ENCODE measurements around the gene CAPS.
"Not testable (repeated sequence)": the region's sequence is repeated elsewhere in the genome, so short reads cannot be mapped to it uniquely, and the experiment has no call there.

The CAPS gene

DNA sequence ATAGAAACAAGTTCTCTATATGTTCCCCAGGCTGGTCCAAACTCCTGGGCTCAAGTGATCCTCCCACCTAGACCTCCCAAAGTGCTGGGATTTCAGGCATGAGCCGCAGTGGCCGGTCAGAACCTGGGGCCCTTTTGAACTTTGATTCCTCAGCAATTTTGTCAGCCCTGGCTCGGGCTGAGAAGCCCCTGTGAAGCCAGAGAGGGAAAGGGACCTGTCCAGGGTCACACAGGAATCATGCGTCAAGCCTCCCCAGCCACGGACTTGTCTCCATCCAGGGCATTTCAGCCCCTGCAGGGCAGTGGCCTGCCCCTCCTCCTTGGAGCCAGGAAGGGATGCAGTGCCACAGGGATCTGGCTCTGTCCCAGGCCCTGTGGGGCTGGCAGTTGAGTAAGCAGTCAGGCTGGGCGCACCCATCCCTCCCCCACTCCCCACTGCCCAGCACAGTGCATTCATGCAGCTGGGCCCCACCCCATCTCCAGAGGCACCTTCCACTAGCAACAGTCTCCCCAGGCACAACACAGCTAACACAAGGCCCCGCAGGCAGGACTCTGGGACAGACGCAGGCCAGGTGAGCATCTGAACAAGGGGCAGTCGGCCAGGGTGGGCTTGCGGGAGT lies at the start of gene CAPS:
CAPS (plus strand) TSS at position 516 of the 619 bp plus-strand sequence. CDS start 153 bp downstream, outside the sequence.
- DNase-seq = no peak

DNA sequence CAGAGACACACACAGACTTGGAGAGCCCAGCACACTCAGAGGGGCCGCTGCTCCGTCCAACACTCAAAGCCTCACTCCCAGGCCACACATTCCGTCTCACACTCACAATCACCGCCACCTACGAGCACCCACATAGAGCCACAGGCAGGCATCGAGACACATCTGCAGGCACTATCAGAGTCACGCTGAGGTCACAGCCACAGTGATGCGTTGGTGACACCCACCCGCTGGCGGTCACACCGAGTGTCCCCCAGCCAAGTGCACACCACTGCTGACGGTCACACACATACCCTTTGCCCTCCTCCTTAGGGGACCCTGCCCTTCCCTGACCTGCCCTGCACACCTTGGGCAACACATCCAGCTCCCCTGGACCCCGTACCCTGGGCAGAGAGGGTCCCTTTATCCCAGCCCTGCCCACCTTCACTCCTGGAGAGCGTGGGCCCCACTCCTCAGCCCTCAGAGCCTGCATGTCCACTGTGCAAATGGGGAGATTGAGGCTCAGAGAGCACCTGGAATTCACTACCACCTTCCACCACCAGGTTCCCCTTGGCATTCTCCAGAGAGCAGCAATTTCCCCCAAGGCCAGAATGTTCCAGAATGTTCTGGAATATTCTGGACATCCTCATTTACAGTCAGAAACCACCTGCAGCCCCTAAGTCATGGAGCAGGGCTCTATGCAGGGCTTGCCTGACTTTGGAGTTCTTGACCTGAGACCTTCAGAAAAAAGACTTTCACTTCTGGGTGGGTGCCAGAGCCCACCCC lies 49.1 kb upstream of the CAPS start:
- DNase-seq = no peak

DNA sequence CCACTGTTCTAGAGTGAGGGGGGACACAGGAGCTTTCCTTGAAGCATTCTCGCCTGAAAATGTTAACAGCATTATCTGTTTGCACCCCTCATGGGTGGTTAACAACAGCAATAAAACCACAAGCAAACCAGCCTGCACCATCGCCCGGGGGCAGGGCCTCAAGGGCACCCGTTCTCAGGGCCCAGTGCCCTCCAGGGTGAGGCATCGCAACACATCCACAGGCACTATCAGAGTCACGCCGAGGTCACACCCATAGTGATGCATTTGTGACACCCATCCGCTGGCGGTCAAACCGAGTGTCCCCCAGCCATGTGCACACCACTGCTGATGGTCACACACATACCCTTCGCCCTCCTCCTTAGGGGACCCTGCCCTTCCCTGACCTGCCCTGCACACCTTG lies 48.3 kb upstream of the CAPS start:
- DNase-seq = no peak

DNA sequence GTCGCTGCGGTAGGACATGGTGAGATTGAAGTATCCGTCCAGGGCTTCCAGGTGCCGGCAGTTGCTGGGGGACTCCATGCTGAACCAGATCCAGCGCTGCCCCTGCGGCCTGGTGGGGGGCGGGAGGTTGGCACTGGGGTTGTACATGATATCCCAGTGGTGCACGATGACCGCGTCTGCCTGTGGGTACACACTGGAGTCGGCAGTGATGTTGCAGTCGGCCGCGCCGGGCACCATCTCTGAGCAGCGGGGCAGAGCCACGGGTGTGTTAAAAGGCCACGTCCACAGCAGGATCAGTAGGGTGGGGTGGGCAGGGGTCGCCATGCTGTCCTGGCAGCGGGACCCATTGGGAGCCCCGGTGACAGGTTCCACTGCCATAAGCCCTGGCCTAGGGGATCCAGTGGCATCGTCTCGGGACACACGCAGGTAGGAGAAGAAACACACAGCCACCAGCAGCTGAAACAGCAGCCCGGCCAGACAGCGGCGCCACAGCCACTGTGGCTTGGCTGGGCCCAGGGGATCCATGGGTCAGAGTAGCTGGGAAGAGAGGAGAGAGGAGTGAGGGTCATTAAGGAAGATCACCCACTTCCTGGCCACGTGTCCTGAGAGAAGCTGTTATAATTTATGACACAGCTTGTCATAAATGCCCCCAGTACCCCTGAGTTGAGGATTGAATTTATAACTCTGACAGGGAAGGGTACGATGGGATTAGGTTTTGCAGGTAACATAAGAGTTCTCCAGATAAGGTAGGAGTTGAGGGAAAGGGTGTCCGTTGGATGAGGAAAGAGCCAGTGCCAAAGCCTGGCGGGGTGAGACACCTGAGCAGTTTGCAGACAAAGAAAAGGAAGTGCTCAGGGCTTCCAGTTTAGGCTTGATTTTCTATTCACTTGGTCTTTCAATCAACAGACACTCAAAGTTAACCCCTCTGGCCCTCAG lies 46.6 kb upstream of the CAPS start:
- no peak for DNase-seq

DNA sequence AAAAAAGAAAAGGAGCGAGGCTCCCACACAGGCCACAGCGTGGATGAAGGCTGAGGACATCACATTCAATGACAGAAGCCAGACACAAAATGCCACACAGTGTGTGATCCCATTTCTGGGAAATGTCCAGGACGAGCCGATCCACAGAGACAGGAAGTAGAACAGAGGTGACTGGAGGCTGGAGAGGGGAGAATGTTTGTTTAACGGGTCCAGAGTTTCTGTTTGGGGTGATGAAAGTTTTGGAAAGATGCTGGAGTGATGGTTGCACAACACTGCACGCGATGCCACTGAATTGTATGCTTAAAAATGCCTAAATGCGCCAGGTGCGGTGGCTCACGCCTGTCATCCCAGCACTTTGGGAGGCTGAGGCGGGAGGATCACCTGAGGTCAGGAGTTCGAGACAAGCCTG lies 43.1 kb upstream of the CAPS start:
- DNase-seq = no peak

DNA sequence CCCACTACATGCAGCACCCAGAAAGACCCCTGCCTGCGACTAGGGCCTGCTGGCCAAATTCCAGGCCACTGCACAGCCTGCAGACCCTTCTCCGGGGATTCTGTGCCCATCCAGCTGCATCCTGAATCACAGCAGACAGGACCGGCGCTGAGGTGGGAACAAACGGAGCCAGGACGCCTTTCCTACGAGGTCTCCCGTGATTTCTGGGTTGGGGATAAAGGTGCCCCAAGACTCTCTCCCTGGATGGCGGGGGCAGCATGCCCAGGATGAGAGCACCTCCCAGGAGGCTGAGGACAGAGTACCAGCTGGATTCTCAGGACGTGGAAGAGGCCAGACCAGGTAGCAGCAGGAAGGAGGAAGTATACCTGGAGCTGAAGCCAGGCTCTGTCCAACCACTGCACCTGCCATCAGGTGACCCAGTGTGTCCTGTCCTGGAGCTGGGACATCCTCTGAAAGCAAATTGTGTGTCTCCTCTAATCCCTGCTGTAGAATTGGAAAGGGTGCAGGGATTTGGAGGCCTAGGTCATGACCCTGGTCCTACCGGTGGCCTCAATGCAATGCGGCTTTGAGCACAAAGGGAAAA lies 40.3 kb upstream of the CAPS start:
- no peak for DNase-seq

DNA sequence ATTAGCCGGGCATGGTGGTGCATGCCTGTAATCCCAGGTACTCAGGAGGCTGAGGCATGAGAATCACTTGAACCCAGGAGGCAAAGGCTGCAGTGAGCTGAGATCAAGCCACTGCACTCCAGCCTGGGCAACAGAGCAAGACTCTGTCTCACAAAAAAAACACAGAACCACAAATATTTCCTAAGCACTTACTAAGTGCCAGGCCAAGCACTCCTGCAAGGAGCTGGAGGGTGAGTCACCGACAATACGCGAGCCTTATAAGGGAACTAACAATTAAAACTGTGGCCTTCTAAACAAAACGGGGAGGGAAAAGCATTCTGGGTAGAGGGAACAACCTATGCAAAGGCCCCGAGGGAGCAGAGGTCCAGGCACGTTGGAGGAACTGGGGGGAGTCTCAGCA lies 39.6 kb upstream of the CAPS start:
- not testable (repeated sequence) for DNase-seq

DNA sequence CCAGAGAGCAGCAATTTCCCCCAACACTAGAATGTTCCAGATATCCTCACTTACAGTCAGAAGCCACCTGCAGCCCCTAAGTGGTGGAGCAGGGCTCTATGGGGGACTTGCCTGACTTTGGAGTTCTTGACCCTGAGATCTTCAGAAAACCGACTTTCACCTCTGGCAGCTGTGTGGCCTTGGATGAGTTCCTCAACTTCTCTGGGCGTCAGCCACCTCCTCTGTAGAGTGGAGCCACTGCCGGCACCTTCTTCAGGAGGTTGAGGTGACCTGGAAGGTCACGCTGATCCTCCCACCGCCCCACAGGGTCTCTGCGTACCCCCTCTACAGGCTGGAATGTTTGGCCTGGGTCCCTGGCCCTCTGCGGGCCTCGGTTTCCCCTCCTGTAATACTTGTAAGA lies 36.6 kb upstream of the CAPS start:
- no peak for DNase-seq

DNA sequence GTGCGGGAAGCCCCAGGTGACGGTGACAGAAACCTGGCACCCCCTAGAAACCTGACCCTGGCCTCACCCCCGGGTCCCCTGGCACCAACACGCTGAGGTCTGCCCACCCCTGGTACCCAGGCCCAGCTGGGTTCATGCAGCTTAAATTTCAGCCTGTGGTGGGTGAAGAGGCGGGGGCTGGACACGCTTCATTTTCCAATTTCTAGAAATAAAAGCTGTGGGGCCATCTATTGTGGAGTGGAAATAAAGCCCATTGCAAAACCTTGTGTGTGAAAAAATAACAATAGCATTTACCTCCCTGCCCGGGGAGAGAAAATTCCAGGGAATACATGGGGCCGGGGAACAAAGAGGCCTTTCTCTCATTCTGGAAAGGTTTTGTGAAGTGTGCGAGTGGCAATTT lies 36.2 kb upstream of the CAPS start:
- no peak for DNase-seq

DNA sequence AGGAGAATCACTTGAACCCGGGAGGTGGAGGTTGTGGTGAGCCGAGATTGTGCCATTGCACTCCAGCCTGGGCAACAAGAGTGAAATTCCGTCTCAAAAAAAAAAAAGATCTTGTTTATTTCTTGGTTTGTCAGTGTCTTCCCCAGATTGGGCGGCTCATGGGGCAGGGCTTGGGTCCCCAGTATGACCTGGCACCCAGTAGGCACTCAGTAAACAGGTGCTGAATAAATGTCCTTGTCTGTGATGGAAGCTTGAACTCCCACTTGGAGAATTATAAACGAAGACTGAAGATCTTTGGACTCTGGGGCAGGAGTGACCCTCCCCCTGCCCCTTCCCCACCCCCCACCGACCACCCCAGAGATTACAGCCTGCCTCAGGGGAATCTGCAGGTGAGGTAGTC lies 33.9 kb upstream of the CAPS start:
- DNase-seq = no peak

DNA sequence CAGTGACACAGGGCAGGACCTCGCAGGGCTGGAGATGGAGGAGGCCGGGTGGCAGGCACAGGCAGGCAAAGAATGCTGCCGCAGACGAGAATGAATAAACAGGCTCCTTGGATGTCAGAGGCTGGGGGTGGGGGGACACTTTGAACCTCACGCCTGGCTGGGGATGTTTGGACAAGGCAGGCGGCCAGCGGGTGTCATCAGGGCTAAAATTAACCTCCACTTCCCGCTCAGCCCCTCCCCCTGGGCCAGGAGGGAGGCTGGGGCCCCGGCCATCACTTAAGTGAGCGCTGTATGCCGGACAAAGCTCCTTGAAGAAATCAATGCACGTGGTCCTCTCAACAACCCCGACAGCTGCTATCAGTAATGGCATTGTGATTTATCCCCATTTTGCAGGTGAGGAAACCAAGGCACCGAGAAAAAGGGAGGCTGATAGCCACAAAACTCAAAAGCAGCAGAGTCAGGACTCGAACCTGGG lies 33.4 kb upstream of the CAPS start:
- DNase-seq = peak; percentile 53

DNA sequence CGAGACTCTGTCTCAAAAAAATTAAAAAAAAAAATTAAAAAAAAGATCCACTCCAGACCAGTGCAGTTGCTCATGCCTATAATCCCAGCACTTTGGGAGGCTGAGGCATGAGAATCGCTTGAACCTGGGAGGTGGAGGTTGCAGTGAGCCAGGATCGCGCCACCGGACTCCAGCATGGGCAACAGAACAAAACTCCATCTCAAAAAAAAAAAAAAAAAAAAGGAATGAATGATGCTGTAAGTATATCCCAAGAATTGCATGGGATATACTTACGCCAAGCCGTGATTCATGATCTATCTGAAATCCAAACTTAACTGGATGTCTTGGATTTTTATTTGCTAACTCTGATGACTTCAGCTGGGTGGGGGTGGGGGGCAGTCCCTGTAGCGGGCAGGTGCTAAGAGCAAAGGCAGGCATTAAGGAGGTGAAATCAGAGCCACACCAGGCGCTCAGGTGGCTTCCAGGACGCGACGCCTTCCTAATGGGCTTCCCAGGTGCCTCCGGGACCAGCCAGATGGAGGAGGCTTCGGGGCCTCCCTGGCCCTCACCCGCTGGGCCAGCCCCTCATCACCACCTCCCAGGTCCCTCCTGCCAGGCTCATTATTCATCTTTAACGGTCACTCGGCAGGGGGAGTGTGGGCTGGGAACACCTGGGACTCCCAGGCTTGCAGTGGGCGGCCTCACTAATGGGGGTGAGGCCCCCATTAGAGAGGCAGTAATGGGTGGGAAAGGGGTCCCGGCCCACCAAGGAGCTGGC lies 32.3 kb upstream of the CAPS start:
- no peak for DNase-seq

DNA sequence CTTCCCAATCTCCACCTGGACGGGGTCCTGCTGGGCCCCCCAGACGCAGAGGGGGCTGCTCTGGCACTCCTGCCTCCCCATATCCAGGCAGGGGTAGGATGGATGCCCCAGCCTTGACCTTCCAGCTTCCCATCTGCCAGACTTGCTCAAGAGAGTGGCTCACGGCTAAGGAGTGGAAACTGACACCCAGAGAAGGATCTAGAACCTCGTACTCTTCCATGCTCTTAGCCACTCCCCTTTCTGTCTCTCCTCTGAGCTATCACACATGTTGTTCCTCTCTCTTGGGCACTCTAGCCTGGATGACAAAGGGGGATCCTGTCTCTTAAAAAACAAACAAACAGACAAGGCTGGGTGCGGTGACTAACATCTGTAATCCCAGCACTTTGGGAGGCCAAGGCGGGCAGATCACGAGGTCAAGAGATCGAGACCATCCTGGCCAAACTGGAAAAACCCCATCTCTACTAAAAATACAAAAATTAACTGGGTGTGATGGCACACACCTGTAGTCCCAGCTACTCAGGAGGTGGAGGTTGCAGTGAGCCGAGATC lies 31.6 kb upstream of the CAPS start:
- no peak for DNase-seq

DNA sequence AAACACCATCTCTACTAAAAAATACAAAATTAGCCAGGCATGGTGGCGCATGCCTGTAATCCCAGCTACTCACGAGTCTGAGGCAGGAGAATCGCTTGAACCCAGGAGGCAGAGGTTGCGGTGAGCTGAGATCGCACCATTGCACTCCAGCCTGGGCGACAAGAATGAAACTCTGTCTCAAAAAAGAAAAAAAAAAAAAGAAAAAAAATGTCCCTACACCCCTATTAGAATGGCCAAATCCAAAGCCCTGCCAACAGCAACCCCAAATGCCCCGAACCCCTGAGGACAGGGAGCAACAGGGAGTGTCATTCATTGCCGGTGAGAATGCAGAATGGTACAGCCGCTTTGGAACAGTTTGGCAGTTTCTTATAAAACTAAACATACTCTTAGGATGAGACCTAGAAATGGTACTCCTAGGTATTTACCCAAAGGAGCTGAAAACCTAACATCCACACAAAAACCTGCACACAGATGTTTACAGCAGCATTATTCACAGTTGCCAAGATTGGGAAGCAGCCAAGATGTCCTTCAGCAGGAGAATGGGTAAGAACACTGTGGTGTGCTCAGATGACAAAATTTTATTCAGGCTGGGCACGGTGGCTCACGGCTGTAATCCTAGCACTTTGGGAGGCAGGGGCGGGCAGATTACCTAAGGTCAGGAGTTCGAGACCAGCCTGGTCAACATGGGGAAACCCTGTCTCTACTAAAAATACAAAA lies 30.7 kb upstream of the CAPS start:
- DNase-seq = peak; percentile 71

DNA sequence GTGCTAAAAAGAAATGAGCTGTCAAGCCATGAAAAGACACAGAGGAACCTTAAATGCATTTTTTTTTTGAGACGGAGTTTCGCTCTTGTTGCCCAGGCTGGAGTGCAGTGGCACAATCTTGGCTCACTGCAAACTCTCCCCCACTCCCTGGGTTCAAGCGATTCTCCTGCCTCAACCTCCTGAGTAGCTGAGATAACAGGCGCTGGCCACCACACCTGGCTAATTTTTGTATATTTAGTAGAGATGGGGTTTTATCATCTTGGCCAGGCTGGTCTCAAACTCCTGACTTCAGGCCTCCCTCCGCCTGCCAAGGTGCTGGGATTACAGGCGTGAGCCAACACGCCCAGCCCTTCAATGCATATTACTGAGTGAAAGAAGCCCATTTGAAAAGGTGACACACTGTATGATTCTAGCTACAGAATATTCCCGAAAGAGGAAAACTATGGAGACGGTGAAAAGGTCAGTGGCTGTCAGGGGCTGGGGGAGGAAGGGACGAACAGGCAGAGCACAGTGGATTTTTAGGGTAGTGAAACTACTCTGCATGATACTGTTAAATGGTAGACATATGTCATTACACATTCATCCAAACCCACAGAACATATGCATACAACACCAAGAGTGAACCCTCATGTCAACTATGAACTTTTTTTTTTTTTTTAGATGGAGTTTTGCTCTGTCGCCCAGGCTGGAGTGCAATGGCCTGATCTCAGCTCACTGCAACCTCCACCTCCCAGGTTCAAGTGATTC lies 29.8 kb upstream of the CAPS start:
- peak; percentile 52 for DNase-seq

DNA sequence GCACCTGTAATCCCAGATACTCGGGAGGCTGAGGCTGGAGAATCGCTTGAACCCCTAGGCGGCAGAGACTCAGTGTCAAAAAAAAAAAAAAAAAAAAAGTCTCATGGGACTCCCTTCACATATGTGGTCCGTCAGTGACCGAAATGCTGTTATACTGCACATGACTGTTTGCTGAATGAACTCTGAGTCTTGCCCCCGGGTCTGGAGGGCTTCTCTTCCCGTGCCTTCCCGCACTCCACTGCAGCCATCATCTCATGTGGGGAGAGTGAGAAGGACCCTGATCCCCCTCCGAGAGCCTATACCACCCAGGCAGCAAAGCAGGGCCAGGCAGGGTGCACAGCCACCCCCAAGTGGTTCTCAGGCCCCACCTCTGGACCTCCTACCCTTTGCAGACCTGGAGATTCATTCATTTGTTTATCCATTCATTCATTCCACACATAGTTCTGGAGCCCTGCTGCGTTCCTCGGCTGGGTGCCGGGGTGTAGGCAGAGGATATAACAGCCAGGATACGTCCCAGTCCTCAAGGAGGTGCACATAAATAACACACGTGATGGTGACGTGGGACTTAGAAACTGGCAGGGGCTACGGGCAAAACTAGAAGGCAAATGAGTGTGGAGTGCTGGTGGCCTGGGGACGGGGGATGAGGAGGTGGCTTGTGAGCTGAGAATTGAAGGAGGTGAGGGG lies 24.6 kb upstream of the CAPS start:
- DNase-seq = no peak

DNA sequence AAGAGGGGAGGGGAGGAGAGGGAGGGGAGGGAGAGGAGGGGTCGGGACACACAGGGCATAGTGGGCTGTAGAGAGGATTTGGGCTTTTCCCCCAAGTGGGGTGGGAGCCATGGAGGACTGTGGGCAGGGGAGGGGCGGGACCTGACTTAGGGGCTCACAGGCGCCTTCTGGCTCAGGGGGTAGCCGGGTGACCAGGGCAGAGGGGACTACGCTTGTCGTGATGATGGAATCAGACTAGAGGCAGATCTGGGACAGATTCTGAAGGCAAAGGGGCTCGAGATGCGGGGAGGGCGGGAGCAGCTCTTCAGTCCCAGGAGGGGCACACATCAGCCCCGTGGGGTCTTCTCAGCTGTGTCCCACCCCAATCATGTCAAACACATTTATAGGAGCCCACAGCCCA lies 24.0 kb upstream of the CAPS start:
- DNase-seq = no peak

DNA sequence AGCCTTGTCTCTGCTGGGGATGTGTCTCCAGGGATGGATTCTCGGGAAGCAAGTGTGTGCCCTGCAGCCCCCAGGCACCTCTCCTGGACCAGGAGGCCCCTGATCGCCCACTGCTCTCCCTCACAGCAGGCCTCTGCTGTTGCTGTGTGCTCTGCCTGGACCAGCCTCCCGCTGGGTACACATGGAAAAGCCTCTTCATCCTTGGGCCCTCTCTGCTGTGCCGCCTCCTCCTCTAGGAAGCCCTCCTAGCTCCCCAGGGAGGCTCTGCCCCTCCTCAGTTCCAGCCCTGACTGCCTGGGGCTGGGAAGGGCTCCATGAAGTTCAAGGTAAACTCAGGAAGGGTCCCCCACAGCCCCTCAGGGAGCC lies 22.5 kb upstream of the CAPS start:
- peak; percentile 24 for DNase-seq

DNA sequence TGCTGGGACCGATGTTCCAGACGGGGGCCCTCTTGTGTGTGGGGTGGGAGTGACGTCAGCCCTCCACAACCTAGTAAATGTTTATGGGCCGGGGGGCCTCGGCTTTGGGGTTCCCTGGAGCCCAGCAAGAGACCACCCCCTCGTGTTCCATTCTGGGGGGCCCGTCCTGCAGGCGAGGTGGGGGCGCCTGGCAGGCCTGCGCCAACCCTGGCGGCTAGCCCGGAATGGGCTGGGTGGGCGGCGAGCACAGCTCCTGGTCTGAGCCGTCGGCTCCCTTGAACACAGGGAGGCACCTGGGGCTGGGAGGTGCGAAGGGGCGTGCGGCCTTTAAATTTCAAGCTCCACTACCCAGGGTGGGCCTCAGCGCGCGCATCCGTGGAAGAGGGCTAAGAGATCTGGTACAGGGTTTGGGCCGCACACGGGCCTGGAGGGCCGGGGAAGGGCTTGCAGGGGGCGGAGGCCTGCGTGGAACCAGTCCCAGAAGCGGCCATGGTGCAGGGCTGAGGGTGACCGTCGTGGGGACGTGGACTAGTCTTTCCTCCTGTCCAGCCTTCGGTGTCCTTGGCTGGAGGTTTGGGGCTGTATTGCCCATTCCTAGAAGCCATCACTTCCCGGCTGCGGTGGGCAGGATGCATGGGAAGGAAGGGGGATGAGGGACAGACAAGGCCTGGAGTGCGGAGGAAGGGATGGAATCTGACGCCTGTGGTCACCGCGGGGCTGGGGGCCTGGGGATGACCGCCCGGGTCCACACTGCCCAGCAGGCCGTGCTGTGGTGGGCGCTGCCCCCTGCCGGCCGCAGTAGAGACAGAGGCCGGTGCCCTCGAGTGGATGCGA lies 21.9 kb upstream of the CAPS start:
- peak; percentile 54 for DNase-seq
